ENCODE results near the gene EXOSC2.
A peak's percentile ranks its signal among the peaks of the same experiment; 100 is the strongest.

EXOSC2 gene, protein sequence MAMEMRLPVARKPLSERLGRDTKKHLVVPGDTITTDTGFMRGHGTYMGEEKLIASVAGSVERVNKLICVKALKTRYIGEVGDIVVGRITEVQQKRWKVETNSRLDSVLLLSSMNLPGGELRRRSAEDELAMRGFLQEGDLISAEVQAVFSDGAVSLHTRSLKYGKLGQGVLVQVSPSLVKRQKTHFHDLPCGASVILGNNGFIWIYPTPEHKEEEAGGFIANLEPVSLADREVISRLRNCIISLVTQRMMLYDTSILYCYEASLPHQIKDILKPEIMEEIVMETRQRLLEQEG

DNA sequence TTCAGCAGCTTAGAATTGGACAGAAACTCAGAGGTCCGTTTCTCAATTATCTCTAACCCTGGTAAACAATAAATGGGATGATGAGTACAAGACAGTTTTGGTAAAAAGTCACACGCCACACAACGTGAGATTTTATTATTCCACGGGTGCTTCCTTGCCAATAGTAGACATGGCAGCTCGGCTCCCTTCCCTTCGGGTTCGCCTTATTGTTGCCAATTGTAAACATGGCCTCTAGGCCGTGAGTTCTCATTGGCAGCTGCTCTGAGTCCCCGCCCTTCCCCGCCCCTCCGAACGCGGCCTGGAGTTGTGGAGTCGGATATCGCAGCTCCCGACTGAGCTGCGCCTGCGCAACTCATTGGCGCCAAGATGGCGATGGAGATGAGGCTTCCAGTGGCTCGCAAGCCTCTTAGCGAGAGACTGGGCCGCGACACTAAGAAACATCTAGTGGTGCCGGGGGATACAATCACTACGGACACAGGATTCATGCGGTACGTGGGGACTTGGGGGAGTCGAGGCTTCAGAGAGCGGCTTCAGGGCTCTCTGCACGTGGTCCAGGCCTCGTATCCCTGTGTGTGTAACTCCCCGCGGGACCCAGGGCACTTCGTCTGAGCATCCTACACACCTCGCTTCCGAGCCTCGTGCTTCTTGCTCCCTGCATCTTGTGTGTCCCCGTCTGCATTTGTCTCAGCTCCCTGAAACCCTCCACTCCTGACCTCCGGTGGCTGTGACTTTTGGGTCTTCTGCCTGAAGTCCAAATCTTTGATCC is at the start of gene EXOSC2:
Gene EXOSC2 (plus strand): TSS at position 355 of the 766 bp plus-strand sequence. CDS start 12 bp downstream, at position 367.
- peak; percentile 87 for DNase-seq (ENCODE audit: insufficient read length, low spot score)
- TF ChIP-seq, protein P1, sequence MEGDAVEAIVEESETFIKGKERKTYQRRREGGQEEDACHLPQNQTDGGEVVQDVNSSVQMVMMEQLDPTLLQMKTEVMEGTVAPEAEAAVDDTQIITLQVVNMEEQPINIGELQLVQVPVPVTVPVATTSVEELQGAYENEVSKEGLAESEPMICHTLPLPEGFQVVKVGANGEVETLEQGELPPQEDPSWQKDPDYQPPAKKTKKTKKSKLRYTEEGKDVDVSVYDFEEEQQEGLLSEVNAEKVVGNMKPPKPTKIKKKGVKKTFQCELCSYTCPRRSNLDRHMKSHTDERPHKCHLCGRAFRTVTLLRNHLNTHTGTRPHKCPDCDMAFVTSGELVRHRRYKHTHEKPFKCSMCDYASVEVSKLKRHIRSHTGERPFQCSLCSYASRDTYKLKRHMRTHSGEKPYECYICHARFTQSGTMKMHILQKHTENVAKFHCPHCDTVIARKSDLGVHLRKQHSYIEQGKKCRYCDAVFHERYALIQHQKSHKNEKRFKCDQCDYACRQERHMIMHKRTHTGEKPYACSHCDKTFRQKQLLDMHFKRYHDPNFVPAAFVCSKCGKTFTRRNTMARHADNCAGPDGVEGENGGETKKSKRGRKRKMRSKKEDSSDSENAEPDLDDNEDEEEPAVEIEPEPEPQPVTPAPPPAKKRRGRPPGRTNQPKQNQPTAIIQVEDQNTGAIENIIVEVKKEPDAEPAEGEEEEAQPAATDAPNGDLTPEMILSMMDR (IDR thresholded peaks at IDR 0.05; ENCODE audit: insufficient read depth, missing control alignments), result no peak
- no peak for FAIRE-seq

- FAIRE-seq, result no peak
- TF ChIP-seq, protein P1 (IDR thresholded peaks at IDR 0.05; ENCODE audit: insufficient read depth, missing control alignments), result no peak
Observed at GRCh38 chr9:130651221-130651620, 42.4 kb upstream of the EXOSC2 start.

DNA sequence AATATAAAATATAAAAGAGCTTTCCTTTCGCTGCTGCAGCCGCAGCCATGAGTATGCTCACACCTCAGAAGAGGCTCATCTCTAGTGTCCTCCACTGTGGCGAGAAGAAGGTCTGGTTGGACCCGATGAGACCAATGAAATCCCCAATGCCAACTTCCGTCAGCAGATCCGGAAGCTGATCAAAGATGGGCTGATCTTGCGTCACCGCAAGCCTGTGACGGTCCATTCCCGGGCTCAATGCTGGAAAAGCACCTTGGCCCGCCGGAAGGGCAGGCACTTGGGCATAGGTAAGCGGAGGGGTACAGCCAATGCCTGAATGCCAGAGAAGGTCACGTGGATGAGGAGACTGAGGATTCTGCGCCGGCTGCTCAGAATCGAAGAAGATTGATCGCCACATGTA is 41.8 kb upstream of the EXOSC2 start:
- no peak for FAIRE-seq
- no peak for DNase-seq (ENCODE audit: insufficient read length, low spot score)
- TF ChIP-seq, protein P1 (IDR thresholded peaks at IDR 0.05; ENCODE audit: insufficient read depth, missing control alignments), result no peak

More at GRCh38 chr9:130651221-130651620, 42.4 kb upstream of the EXOSC2 start:
- no peak for DNase-seq (ENCODE audit: insufficient read length, low spot score)

- FAIRE-seq (no peak), DNase-seq (ENCODE audit: insufficient read length, low spot score) (no peak)
- TF ChIP-seq, protein P1 (IDR thresholded peaks at IDR 0.05; ENCODE audit: insufficient read depth, missing control alignments), result no peak
Observed at GRCh38 chr9:130654879-130655278, 38.7 kb upstream of the EXOSC2 start.

DNA sequence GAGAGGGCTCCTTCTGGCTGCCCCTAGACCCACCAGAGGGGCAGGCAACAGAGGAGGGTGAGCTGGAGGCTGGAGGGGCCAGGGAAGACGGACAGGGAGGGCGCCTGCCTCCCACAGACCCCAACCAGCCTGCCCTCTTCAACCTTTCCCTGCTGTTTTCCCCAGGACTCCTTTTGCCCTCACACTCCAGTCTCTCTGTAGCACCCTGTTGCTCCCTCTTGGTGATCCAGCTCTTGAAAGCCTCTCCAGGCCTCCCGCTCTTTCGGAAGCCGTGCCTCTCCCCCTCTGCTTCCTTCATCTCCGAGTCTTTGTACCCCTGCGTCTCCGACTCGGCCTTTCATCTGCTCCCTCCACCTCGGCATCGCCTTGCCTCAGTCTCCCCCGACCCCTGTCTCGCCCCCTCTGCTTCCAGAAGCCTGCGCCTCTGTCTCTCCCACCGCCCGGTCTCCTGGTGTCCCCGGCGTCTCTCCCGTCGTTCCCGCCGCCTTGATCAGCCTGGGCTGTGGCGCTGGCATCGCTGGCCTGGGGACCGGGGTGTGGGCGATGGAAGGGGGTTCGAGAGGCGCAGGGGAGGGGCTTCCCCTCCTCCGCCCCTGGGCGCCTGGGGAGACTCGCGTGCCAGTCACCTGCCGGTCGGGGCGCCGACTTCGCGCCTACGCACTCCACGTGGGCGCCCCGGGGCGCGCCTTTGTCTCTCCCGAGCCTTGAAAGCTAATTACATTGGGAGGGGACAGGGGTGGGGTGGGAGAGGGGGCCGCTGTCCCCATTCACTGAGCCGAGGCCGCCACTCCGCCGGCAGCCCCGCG is 34.5 kb upstream of the EXOSC2 start:
- DNase-seq (ENCODE audit: insufficient read length, low spot score) (no peak), FAIRE-seq (no peak)
- TF ChIP-seq, protein P1 (IDR thresholded peaks at IDR 0.05; ENCODE audit: insufficient read depth, missing control alignments), result no peak

GRCh38 chr9:130659699-130660248 is 33.8 kb upstream of the EXOSC2 start:
- TF ChIP-seq, protein P1 (IDR thresholded peaks at IDR 0.05; ENCODE audit: insufficient read depth, missing control alignments), result no peak
- FAIRE-seq, result no peak
- no peak for DNase-seq (ENCODE audit: insufficient read length, low spot score)
